ENCODE data around the gene MEOX2. TPM values are rescaled to one million over a fixed set of nuclear protein-coding genes. Genes with fewer than 3 reads are reported as not detected.
A peak's percentile ranks its signal among the peaks of the same experiment; 100 is the strongest.

The MEOX2 gene
- total and polyA plus RNA-seq, 2 of the 8 experiments (the other 6 are each of a cell fraction or from before 2014, with no cell fraction given): 0.05 to 0.19 TPM

DNA sequence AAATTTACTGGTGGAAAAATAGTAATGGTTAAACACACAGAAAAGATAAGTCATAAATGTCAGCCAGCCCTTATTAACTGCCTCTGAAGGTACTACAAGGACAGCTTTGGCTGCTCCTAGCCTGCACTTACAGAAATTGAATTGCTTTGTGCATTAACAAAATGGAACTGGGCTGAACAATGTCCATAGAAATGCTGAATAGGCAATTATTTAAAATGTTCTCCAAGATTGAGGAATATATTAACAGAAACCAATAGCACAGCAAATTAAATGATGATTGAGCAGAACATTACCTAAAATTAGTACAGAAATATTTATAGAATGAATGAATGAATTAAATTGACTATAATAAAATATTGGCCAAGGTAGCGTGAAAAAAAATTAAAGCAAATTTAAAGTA is 82.3 kb downstream of the MEOX2 start:
- Histone ChIP-seq H4K20me1 (replicated peaks in 1 of 2; ENCODE audit: control insufficient read depth in 1 of 2, insufficient read depth in 2 of 2, low read length in 2 of 2) (no peaks in the 10 kb centered on the region), H3K4me3 (ENCODE audit: extremely low read depth in 1 of 4, insufficient read depth in 2 of 4, low read depth in 3 of 4, low read length in 4 of 4) (no peak overlapping the region), H3K36me3 (ENCODE audit: control insufficient read depth in 2 of 4, insufficient read depth in 4 of 4, low read length in 3 of 4) (no peaks in the 10 kb centered on the region), H2BK5ac (ENCODE audit: low read depth, low read length) (no peak overlapping the region), H3K27me3 (replicated peaks in 1 of 4; ENCODE audit: control insufficient read depth in 3 of 4, extremely low read depth in 1 of 4, insufficient read depth in 3 of 4, low read length in 3 of 4) (no peaks in the 10 kb centered on the region), H3K4ac (replicated peaks; ENCODE audit: insufficient read length, low read depth, low read length) (no peak overlapping the region), H3K23ac (ENCODE audit: insufficient read length) (no peak overlapping the region), H4K5ac (ENCODE audit: insufficient read length, low read depth, low read length) (no peak overlapping the region), H2BK120ac (replicated peaks; ENCODE audit: low read depth, low read length) (no peak overlapping the region), H2AFZ (ENCODE audit: low read length) (no peak overlapping the region), H3K18ac (ENCODE audit: extremely low read depth, low read length) (no peak overlapping the region), H3K23me2 (ENCODE audit: low read depth, low read length) (peaks cover 1% of the 10 kb centered on the region; the same call in 1 of the 2 replicates), H3K4me2 (ENCODE audit: insufficient read depth in 1 of 2, low read depth in 2 of 2, low read length in 2 of 2) (no peak overlapping the region), H2BK12ac (ENCODE audit: low read depth, low read length) (no peak overlapping the region), H4K91ac (replicated peaks; ENCODE audit: insufficient read length, low read length) (no peak overlapping the region), H3K9me3 (ENCODE audit: insufficient read depth in 2 of 2, low read depth in 1 of 2, low read length in 1 of 2) (no peaks in the 10 kb centered on the region), H3K79me2 (ENCODE audit: control insufficient read depth in 1 of 2, insufficient read depth in 2 of 2, low read length in 2 of 2) (no peaks in the 10 kb centered on the region), H2BK15ac (ENCODE audit: low read length) (no peak overlapping the region), H3K4me1 (replicated peaks in 1 of 4; ENCODE audit: control insufficient read depth in 3 of 4, insufficient read depth in 4 of 4, low read length in 3 of 4) (no peaks in the 10 kb centered on the region; a peak in 1 of 7 replicates), H4K8ac (ENCODE audit: extremely low read depth, insufficient read depth, low read length) (no peak overlapping the region), H3K14ac (ENCODE audit: insufficient read length) (no peak overlapping the region), H2AK5ac (ENCODE audit: low read depth, low read length) (no peak overlapping the region), H3K79me1 (ENCODE audit: low read depth, low read length) (no peaks in the 10 kb centered on the region), H3K9ac (replicated peaks in 1 of 4; ENCODE audit: extremely low read depth in 1 of 4, low read depth in 3 of 4, low read length in 3 of 4) (no peak overlapping the region), H3K56ac (replicated peaks; ENCODE audit: insufficient read length, low read depth, low read length) (no peak overlapping the region), H2BK20ac (ENCODE audit: low read length) (no peak overlapping the region), H3K27ac (ENCODE audit: low read depth, low read length) (no peak overlapping the region)
- WGBS, 2 experiments (ENCODE audit: extremely low coverage in 1 of 2, insufficient coverage in 1 of 2, insufficient read length in 1 of 2, insufficient replicate concordance in 2 of 2, low coverage in 1 of 2, low lambda C conversion rate in 2 of 2, missing lambda C conversion rate in 1 of 2): 100% methylated on average over 1 of the region's 1 CpG; no CpG with 5 or more reads in 1 of the 2 experiments
- DNase-seq (ENCODE audit: low read depth in 1 of 2, low spot score in 2 of 2): no peak
- POLR2A ChIA-PET (ENCODE audit: partially characterized antibody): no interaction called here
- CTCF ChIA-PET (ENCODE audit: partially characterized antibody): interaction anchor here (1.0 to 1.3 kb wide), 2 partner anchors 45 to 494 kb away, joined by 3 to 4 read pairs; no protein-coding TSS in a partner anchor
- FAIRE-seq: no peak
- TF ChIP-seq HDAC6 (IDR thresholded peaks at IDR 0.05; ENCODE audit: low read depth, low read length) (no peak), MAFK (IDR thresholded peaks at IDR 0.05; ENCODE audit: low read depth, low read length) (peak; percentile 77)

Data from H1 (cell line).